Nephron progenitor cell (in vitro differentiated cells): Measurements from ENCODE around the gene LRIG1.
A peak's percentile ranks its signal among the peaks of the same experiment; 100 is the strongest.

Source experiments
- DNase-seq: peaks from one replicate; pipeline ENCODE4 v3.0.0; 2021
- H3K27ac Mint-ChIP-seq: 2 replicates; pipeline ENCODE4 v1.8.0; 2021; ENCODE audit warnings: mild to moderate bottlenecking, moderate library complexity, mixed read lengths
- H3K27me3 Mint-ChIP-seq: 2 replicates; pipeline ENCODE4 v1.8.0; 2021; ENCODE audit warnings: mild to moderate bottlenecking, low read depth, mixed read lengths; ENCODE audit not compliant: poor library complexity
- H3K36me3 Mint-ChIP-seq: 2 replicates; pipeline ENCODE4 v1.8.0; 2021; ENCODE audit warnings: low read depth, mixed read lengths
- H3K4me1 Mint-ChIP-seq: 2 replicates; pipeline ENCODE4 v1.8.0; 2021; ENCODE audit warnings: mixed read lengths
- H3K4me3 Mint-ChIP-seq: 2 replicates; pipeline ENCODE4 v1.8.0; 2021; ENCODE audit warnings: mild to moderate bottlenecking, moderate library complexity, mixed read lengths
- H3K9me3 Mint-ChIP-seq: 2 replicates; pipeline ENCODE4 v1.8.0; 2021; ENCODE audit warnings: mild to moderate bottlenecking, moderate library complexity, mixed read lengths
- CTCF ChIP-seq: fragments of 200-600 bp; sonication (generic); IDR thresholded peaks from 2 replicates; pipeline ENCODE4 v1.5.0; 2021; ENCODE audit warnings: antibody characterized with exemption

LRIG1 gene

GRCh38 chr3:66380200-66380932 lies 120.5 kb downstream of the LRIG1 start:
- peaks cover 88% of the 10 kb centered on the region for H3K36me3 Mint-ChIP-seq
- DNase-seq = no peak

GRCh38 chr3:66379565-66379964 lies 121.3 kb downstream of the LRIG1 start:
- Mint-ChIP-seq H3K27ac (peak overlapping the region; percentile 43), H3K4me3 (no peak overlapping the region), H3K36me3 (peaks cover 85% of the 10 kb centered on the region), H3K27me3 (no peaks in the 10 kb centered on the region), H3K9me3 (peaks cover 3% of the 10 kb centered on the region), H3K4me1 (peaks cover 5% of the 10 kb centered on the region)
- no peak for TF ChIP-seq CTCF
- DNase-seq = no peak

More at GRCh38 chr3:66380200-66380932, 120.5 kb downstream of the LRIG1 start:
- Mint-ChIP-seq H3K27me3 (no peaks in the 10 kb centered on the region), H3K4me3 (no peak overlapping the region), H3K9me3 (peaks cover 6% of the 10 kb centered on the region), H3K4me1 (peaks cover 5% of the 10 kb centered on the region), H3K27ac (no peak overlapping the region)
- no peak for TF ChIP-seq CTCF

- peaks cover 5% of the 10 kb centered on the region for H3K4me1 Mint-ChIP-seq
- TF ChIP-seq CTCF = peak; percentile 59
- no peaks in the 10 kb centered on the region for H3K27me3 Mint-ChIP-seq
- peak; percentile 50 for DNase-seq
- peak overlapping the region; percentile 74 for H3K27ac Mint-ChIP-seq
- H3K4me3 Mint-ChIP-seq = no peak overlapping the region
- H3K36me3 Mint-ChIP-seq = peaks cover 72% of the 10 kb centered on the region
- H3K9me3 Mint-ChIP-seq = no peaks in the 10 kb centered on the region
These were observed 122.6 kb downstream of the LRIG1 start for GRCh38 chr3:66378256-66378655.

- Mint-ChIP-seq H3K27me3 (no peaks in the 10 kb centered on the region), H3K27ac (peak overlapping the region; percentile 12), H3K9me3 (no peaks in the 10 kb centered on the region), H3K36me3 (peaks cover 68% of the 10 kb centered on the region), H3K4me1 (peaks cover 5% of the 10 kb centered on the region), H3K4me3 (no peak overlapping the region)
- no peak for TF ChIP-seq CTCF
- DNase-seq = no peak
These were observed 123.0 kb downstream of the LRIG1 start for GRCh38 chr3:66377800-66378199.

GRCh38 chr3:66376568-66376967 lies 124.3 kb downstream of the LRIG1 start:
- DNase-seq = no peak
- Mint-ChIP-seq H3K36me3 (peaks cover 59% of the 10 kb centered on the region), H3K4me1 (peaks cover 5% of the 10 kb centered on the region), H3K4me3 (no peak overlapping the region), H3K9me3 (no peaks in the 10 kb centered on the region), H3K27ac (no peak overlapping the region), H3K27me3 (no peaks in the 10 kb centered on the region)
- no peak for TF ChIP-seq CTCF
